ENCODE data around the gene BRCC3.

DNA sequence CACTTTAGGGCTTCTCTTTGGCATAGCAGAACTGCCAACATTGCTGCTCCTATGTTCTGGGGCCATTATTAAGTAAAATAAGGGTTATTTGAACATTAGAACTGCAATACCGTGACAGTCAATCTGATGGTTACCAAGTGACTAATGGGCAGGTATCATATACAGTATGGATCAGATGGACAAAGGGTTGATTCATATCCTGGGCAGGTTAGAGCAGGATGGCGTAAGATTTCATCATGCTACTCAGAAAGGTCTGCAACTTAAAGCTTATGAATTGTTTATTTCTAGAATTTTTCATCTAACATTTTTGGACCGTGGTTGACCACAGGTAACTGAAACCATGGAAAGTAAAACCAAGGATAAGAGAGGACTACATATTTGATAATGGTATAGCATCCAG is 40.9 kb downstream of the BRCC3 start:
- TF ChIP-seq POLR2A (IDR thresholded peaks at IDR 0.05; ENCODE audit: low read depth, low read length) (no peak), TAF1 (IDR thresholded peaks at IDR 0.05; ENCODE audit: borderline replicate concordance, low read depth, low read length) (no peak)
